ENCODE data around the gene UBE2U. TPM values are rescaled to one million over a fixed set of nuclear protein-coding genes. Genes with fewer than 3 reads are reported as not detected.

UBE2U gene
- total and polyA plus RNA-seq, 2 of the 8 experiments (the other 6 are each of a cell fraction or from before 2014, with no cell fraction given) = not detected

DNA sequence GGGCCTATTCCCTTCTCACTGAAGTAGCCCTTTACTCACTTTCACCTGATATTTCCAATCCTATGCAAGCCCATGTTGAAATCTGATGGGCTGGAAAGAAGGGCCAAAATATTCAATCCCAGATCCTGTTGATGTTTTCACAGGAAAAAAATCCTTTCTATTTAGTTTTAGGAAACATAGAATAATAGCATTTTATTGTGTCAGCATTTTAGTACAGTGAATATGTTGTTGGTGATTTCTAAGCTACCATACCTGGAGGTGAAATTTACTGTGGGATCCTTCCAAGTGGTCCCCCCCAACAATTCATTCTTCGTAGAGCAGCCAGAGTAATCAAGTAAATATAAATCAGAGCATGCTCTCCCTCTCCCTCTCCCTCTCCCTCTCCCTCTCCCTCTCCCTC is 3.4 kb upstream of the UBE2U start:
- Histone ChIP-seq H3K9ac (replicated peaks in 1 of 4; ENCODE audit: extremely low read depth in 1 of 4, low read depth in 3 of 4, low read length in 3 of 4) (no peak overlapping the region), H3K27me3 (replicated peaks in 1 of 4; ENCODE audit: control insufficient read depth in 3 of 4, extremely low read depth in 1 of 4, insufficient read depth in 3 of 4, low read length in 3 of 4) (no peaks in the 10 kb centered on the region), H2BK120ac (replicated peaks; ENCODE audit: low read depth, low read length) (no peak overlapping the region), H3K23ac (ENCODE audit: insufficient read length) (no peak overlapping the region), H3K4ac (replicated peaks; ENCODE audit: insufficient read length, low read depth, low read length) (no peak overlapping the region), H3K36me3 (ENCODE audit: control insufficient read depth in 2 of 4, insufficient read depth in 4 of 4, low read length in 3 of 4) (no peaks in the 10 kb centered on the region), H4K8ac (ENCODE audit: extremely low read depth, insufficient read depth, low read length) (no peak overlapping the region), H3K14ac (ENCODE audit: insufficient read length) (no peak overlapping the region), H3K27ac (ENCODE audit: low read depth, low read length) (no peak overlapping the region), H2BK20ac (ENCODE audit: low read length) (no peak overlapping the region), H4K91ac (replicated peaks; ENCODE audit: insufficient read length, low read length) (no peak overlapping the region), H3K56ac (replicated peaks; ENCODE audit: insufficient read length, low read depth, low read length) (no peak overlapping the region), H3K79me1 (ENCODE audit: low read depth, low read length) (no peaks in the 10 kb centered on the region), H3K23me2 (ENCODE audit: low read depth, low read length) (no peaks in the 10 kb centered on the region), H3K4me3 (ENCODE audit: extremely low read depth in 1 of 4, insufficient read depth in 2 of 4, low read depth in 3 of 4, low read length in 4 of 4) (no peak overlapping the region), H4K20me1 (replicated peaks in 1 of 2; ENCODE audit: control insufficient read depth in 1 of 2, insufficient read depth in 2 of 2, low read length in 2 of 2) (no peaks in the 10 kb centered on the region), H2BK5ac (ENCODE audit: low read depth, low read length) (no peak overlapping the region), H3K4me1 (replicated peaks in 1 of 4; ENCODE audit: control insufficient read depth in 3 of 4, insufficient read depth in 4 of 4, low read length in 3 of 4) (peaks cover 0 to 5% (median 0%) of the 10 kb centered on the region in 4 experiments; a peak in 1 of 7 replicates), H3K18ac (ENCODE audit: extremely low read depth, low read length) (no peak overlapping the region), H3K9me3 (ENCODE audit: insufficient read depth in 2 of 2, low read depth in 1 of 2, low read length in 1 of 2) (no peaks in the 10 kb centered on the region; a peak in 1 of 4 replicates), H2BK12ac (ENCODE audit: low read depth, low read length) (no peak overlapping the region), H2BK15ac (ENCODE audit: low read length) (no peak overlapping the region), H2AK5ac (ENCODE audit: low read depth, low read length) (no peak overlapping the region), H4K5ac (ENCODE audit: insufficient read length, low read depth, low read length) (no peak overlapping the region), H2AFZ (ENCODE audit: low read length) (no peak overlapping the region), H3K4me2 (ENCODE audit: insufficient read depth in 1 of 2, low read depth in 2 of 2, low read length in 2 of 2) (no peak overlapping the region), H3K79me2 (ENCODE audit: control insufficient read depth in 1 of 2, insufficient read depth in 2 of 2, low read length in 2 of 2) (no peaks in the 10 kb centered on the region)
- 73% methylated on average over 1 of the region's 1 CpG; no CpG with 5 or more reads in 1 of the 2 experiments for WGBS, 2 experiments (ENCODE audit: extremely low coverage in 1 of 2, insufficient coverage in 1 of 2, insufficient read length in 1 of 2, insufficient replicate concordance in 2 of 2, low coverage in 1 of 2, low lambda C conversion rate in 2 of 2, missing lambda C conversion rate in 1 of 2)
- DNase-seq (ENCODE audit: low read depth in 1 of 2, low spot score in 2 of 2) (no peak), FAIRE-seq (no peak)
- CTCF ChIA-PET (ENCODE audit: partially characterized antibody) = no interaction called here
- POLR2A ChIA-PET (ENCODE audit: partially characterized antibody) = no interaction called here
- TF ChIP-seq PHF8 (conservative IDR thresholded peaks at IDR 0.05; ENCODE audit: low read depth, low read length) = no peak
- TF ChIP-seq CEBPB (IDR thresholded peaks at IDR 0.05; ENCODE audit: low read depth, low read length) = no peak
- TF ChIP-seq SIN3A (conservative IDR thresholded peaks at IDR 0.05 in 1 of 2, IDR thresholded peaks at IDR 0.05 in 1 of 2; ENCODE audit: low read depth in 1 of 2, low read length in 2 of 2) = no peak
- no peak for TF ChIP-seq FOSL1 (IDR thresholded peaks at IDR 0.05; ENCODE audit: insufficient read depth, low read depth, low read length)
- TF ChIP-seq CTBP2 (IDR thresholded peaks at IDR 0.05; ENCODE audit: borderline replicate concordance, insufficient read depth, insufficient read length, low read length) = no peak
- TF ChIP-seq RNF2 (IDR thresholded peaks at IDR 0.05; ENCODE audit: borderline replicate concordance, low read depth, low read length, missing control alignments, poor library complexity, severe bottlenecking) = no peak
- no peak for TF ChIP-seq POU5F1 (IDR thresholded peaks at IDR 0.05; ENCODE audit: low read depth, low read length)
- no peak for TF ChIP-seq JUN (IDR thresholded peaks at IDR 0.05; ENCODE audit: low read depth, low read length)
- TF ChIP-seq HDAC2 (IDR thresholded peaks at IDR 0.05; ENCODE audit: borderline replicate concordance in 1 of 2, low read depth in 2 of 2, low read length in 2 of 2) = no peak
- TF ChIP-seq RAD21 (IDR thresholded peaks at IDR 0.05 in 1 of 2, conservative IDR thresholded peaks at IDR 0.05 in 1 of 2; ENCODE audit: low read depth in 2 of 2, low read length in 2 of 2) = no peak
- no peak for TF ChIP-seq POLR2A (IDR thresholded peaks at IDR 0.05; ENCODE audit: control extremely low read depth in 1 of 2, low read depth in 2 of 2, low read length in 2 of 2)
- no peak for TF ChIP-seq BACH1 (IDR thresholded peaks at IDR 0.05; ENCODE audit: low read length)
- no peak for TF ChIP-seq ASH2L (IDR thresholded peaks at IDR 0.05; ENCODE audit: low read length)
